ENCODE results near the gene TMEM50B.

DNA sequence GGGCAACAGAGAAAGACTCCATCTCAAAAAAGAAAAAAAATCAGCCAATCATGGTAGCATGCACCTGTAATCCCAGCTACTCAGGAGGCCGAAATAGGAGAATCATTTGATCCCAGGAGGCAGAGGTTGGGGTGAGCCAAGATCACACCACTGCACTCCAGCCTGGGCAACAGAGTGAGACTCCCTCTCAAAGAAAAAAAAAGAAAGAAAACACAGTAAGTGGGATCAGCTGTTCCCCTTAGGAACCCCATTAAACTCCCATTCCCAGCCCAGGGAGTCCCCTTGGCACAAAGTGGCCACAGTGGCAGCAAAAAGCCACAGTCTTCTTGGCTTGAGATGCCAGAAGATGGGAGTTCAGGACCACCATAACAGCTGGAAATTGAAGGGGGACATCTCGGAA, 9.1 kb downstream of the TMEM50B start:
- TF ChIP-seq, protein P1, sequence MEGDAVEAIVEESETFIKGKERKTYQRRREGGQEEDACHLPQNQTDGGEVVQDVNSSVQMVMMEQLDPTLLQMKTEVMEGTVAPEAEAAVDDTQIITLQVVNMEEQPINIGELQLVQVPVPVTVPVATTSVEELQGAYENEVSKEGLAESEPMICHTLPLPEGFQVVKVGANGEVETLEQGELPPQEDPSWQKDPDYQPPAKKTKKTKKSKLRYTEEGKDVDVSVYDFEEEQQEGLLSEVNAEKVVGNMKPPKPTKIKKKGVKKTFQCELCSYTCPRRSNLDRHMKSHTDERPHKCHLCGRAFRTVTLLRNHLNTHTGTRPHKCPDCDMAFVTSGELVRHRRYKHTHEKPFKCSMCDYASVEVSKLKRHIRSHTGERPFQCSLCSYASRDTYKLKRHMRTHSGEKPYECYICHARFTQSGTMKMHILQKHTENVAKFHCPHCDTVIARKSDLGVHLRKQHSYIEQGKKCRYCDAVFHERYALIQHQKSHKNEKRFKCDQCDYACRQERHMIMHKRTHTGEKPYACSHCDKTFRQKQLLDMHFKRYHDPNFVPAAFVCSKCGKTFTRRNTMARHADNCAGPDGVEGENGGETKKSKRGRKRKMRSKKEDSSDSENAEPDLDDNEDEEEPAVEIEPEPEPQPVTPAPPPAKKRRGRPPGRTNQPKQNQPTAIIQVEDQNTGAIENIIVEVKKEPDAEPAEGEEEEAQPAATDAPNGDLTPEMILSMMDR (IDR thresholded peaks at IDR 0.05) = no peak
- no peak for TF ChIP-seq POLR2A (IDR thresholded peaks at IDR 0.05)

All from vagina (tissue), 2 donors.